NCI-H774 (cell line): ENCODE results near the gene EMILIN1.

Source experiments
- DNase-seq: peaks from one replicate; lab custom pipeline; 2025; lab: John Stamatoyannopoulos, UW

EMILIN1 gene

DNA sequence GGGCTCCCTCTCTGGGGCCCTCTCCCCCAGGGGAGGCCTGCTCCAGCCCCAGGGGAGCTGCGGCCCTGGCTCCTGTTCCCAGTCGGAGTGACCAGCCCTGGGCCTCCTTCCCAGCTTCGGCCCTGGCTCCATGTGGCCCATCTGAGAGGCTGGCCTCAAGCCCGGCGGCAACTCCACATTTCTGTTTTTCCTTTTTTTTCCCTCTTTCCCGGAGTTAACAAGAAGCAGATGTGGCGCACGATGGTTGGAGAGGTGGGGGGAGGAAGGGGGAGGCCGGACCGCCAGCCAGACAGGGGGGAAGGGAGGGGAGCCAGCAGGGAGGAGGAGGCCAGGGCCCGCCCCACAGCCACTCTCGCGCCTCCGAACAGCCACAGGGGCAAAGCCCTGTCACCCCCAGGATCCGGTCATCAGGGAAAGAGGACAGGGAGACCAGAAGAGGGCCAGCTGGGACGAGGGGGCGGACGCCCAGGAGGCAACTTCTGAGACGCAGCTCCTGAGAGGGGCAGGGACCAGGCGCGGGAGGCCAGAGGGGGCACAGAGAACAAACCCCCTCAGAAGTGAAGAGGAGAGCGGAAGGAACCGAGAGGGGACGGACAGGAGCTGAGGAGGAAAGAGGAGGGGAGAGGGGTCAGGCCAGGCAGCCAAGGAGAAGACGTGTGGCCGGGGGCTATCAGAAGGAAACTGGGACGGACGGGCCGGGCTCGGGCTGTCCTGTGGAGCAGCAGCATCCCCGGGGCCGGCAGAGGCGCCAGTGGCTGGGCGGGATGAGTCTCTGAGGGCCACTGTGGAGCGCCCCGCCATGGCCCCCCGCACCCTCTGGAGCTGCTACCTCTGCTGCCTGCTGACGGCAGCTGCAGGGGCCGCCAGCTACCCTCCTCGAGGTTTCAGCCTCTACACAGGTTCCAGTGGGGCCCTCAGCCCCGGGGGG lies at the start of gene EMILIN1:
Gene EMILIN1 (plus strand): TSS at position 349 of the 928 bp plus-strand sequence. CDS start 451 bp downstream, at position 800.
- DNase-seq = no peak

DNA sequence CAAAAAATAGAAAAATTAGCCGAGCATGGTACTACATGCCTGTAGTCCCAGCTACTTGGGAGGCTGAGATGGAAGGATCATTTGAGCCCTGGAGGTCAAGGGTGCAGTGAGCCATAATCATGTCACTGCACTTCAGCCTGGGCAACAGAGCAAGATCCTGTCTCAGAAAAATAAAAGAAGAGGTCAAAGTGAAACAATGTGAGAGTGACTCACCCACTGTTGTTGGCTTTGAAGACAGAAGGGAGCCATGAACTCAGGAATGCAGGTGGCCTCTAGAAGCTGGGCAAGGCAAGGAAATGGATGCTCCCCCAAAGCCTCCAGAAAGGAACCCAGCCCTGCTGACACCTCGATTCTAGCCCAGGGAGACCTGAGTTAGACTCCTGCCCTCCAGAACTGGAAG lies 49.4 kb upstream of the EMILIN1 start:
- no peak for DNase-seq

DNA sequence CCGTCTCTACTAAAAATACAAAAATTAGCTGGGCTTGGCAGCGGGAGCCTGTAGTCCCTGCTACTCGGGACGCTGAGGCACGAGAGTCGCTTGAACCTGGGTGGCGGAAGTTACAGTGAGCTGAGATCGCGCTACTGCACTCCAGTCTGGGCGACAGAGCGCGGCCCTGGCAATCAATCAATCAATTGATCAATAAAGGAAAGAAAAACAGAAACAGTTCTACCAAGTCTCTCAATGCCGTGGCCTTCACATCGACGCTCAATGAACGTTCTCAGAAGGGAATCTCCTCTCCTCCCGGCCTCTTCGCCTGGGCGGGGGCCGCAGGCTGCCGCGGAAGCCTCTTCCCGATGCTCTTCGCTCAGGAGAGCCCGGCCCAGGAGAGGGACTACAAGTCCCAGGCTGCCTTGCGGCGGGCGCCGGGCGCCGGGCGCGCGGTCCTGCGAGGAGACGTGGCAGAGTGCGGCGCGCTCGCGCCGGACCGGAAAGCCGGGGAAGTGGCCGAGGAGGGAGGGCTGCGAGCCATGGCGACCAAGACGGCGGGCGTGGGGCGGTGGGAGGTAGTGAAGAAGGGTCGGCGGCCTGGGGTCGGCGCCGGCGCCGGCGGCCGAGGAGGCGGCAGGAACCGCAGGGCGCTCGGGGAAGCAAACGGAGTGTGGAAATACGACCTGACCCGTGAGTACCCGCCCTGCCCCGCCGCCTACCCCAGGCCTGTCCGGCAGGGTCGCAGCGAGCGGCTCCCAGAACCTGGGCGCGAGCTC lies 45.7 kb upstream of the EMILIN1 start, which contains the start of gene TMEM214:
Gene TMEM214 (plus strand): TSS at position 471 of the 758 bp plus-strand sequence. CDS start 51 bp downstream, at position 522.
- DNase-seq = peak; percentile 76

DNA sequence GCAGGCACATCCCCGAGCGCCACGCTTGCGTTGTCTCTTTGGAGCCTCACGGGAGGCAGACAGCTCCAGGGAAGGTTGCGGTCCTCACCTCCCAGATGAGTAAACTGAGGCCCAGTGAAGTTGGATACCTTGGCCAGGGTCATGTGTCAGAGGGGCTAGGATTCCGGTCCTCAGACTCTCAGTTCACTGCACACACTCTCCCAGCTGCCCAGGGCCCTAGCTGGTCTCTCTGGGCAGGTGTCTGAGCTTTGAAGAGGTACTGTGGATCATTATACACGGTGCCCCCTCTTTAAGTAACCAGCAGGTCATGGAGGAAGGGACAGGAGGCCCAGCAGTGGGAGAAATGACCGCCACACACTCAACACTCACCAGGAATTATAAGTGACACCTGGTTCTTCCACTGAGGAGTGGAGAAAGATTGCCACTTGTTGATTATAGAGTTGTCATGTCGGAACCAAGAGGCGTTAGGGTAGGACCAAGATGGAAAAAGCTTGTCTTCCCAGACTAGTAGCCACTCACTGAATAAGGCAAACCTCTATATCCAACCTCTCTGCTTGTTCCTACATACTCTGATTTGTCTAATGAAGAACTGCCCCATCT lies 45.1 kb upstream of the EMILIN1 start:
- no peak for DNase-seq

DNA sequence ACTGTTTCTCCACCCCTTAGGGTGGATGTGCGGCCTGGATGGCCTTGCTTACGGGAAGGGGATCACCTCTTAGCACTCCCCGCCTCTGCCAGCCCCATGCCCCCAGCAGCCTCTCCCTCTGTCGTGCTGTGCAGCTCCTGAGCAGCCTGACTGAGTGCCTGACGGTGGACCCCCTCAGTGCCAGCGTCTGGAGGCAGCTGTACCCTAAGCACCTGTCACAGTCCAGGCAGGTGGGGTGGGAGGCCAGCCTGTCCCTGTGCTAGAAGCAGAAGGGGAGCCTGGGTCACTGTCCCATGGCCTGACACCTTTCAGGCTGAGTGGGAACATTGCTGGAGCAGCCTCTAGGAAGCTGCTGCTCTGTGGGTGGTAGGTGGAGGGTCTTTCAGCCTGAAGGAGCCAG lies 40.4 kb upstream of the EMILIN1 start:
- no peak for DNase-seq

DNA sequence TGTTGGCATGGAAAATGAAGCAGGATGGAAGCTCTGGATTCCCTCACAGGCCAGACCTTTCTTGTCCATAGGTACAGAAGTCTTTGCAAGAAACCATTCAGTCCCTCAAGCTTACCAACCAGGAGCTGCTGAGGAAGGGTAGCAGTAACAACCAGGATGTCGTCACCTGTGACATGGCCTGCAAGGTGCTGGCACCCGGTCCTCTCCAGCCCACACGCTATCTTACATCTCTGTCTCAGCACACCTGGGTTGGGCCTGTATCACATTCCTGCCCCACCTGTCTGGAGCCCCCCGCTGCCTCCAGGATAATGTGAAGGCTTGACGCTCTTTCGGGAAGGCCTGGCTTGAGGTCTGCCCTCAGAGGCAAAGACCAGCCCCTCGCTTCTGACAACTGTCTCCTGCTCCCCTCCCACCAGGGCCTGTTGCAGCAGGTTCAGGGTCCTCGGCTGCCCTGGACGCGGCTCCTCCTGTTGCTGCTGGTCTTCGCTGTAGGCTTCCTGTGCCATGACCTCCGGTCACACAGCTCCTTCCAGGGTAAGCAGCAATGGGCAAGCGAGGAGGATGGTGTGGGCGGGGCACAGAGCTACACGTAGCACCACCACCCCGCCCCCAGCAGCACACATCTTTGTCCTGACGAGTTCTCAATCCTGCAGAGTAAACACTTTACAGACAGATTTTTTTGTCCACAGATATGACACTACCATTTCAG lies 39.6 kb upstream of the EMILIN1 start:
- DNase-seq = no peak

DNA sequence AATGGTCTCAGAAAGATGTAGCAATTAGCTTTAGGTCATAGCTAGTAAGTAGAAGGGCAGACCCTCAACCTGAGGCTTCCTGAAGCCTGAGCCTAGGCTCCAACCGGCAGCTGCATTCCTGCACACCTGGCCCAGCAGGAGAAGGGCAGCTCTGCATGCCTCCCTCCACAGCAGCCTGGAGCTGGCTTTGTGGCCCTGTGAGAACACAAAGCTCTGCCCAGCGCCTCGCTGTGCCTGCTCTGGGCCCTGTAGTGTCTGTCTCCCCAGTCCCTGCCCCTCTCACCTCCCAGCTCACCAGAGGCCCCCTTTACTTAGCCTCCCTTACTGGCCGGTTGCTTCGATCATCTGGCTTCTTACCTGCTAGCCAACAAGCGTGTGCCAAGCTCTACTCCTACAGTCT lies 39.0 kb upstream of the EMILIN1 start:
- no peak for DNase-seq

DNA sequence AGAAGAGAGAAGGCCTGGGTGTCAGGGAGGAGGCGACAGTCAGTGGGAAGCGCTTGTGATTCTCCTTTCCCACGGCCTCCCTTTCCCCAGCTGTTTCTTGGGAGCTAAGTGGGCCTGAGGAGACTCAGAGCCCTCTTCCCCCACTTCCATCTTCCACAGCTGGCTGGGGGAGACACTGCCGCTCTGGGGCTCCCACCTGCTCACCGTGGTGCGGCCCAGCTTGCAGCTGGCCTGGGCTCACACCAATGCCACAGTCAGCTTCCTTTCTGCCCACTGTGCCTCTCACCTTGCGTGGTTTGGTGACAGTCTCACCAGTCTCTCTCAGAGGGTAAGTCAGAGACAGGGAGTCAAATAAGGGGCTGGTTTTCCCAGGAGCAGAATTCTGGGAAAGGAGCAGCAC lies 38.5 kb upstream of the EMILIN1 start:
- no peak for DNase-seq

DNA sequence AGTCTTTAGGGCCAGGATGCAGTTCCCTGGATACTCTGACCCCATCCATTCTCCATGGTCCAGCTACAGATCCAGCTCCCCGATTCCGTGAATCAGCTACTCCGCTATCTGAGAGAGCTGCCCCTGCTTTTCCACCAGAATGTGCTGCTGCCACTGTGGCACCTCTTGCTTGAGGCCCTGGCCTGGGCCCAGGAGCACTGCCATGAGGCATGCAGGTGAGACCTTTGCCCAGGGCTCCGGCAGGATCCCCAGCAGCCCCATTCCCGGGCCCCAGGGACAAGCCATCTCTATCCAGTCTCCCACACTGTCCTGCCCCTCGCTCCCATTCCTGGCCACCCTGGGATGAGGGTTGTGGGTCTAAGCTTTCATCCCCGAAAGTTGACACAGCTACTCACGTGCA lies 38.1 kb upstream of the EMILIN1 start:
- no peak for DNase-seq

DNA sequence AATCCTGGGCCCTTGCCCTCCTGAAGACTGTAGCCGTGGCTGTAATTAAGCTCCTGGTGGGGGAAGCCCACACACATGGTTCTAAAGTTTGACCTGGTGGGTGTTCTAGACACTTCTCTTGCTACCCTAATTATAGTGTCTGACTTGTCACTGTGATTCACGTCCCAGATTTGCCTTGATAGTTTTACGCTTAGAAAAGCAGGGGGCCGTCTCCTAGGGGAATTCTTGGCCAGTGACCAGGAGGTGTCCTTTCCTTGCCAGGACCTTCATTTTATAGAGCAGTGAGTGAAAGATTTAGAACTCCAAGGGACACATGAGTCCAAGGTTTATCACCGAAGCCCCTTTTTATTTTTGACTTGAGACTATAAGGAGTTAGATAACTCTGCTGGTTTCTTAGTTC lies 36.7 kb upstream of the EMILIN1 start:
- no peak for DNase-seq

DNA sequence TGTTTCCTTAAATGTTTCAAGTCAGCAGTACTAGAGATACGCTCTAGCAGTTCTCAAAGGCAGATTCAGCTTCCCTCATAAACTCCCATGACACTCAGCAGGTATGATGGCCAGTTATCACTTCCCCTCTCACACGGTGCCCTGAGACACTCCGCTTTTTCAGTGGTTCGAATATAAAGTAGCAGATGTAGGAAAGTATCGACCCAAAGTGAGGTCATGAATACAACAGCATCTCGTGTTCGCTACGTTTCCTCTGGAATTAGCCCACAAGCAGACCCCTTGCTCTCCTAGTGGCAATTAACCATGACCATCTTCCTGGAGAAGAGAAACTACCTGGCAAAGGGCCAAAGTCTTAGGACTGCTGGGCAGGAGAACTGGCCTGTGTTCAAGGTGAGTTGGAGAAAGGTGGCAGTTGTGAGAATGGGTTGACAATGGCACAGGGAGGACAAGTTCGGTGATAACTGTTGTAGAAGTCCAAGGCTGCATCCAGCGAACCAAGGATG lies 36.2 kb upstream of the EMILIN1 start:
- DNase-seq = no peak

DNA sequence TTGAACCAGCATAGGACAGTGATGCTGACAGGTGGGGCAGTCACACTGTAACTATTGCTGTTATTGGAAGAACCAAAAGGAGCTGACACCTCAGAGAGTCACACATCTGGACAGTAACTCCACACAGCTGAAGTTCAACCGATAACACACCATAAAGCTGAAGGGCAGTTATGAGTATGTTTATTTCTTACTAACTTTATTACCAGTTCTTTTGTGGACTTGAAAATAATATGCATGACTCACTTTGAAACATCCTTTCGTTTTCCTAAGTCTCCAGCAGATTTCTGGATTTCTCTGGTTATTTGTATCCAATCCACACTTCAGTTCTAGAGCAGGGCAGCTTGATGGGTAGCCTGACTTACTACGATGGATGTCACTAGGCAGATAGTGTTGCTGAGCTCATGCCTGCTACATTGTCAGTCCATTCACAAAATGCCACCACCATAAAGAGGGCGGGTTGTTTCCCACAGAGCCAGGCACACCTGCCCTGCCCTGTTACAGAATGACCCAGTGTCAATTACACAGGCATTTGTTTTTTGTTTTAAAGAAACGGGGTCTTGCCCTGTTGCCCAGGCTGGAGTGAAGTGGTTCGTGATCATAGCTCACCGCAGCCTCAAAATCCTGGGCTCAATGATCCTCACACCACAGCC lies 35.3 kb upstream of the EMILIN1 start:
- no peak for DNase-seq

DNA sequence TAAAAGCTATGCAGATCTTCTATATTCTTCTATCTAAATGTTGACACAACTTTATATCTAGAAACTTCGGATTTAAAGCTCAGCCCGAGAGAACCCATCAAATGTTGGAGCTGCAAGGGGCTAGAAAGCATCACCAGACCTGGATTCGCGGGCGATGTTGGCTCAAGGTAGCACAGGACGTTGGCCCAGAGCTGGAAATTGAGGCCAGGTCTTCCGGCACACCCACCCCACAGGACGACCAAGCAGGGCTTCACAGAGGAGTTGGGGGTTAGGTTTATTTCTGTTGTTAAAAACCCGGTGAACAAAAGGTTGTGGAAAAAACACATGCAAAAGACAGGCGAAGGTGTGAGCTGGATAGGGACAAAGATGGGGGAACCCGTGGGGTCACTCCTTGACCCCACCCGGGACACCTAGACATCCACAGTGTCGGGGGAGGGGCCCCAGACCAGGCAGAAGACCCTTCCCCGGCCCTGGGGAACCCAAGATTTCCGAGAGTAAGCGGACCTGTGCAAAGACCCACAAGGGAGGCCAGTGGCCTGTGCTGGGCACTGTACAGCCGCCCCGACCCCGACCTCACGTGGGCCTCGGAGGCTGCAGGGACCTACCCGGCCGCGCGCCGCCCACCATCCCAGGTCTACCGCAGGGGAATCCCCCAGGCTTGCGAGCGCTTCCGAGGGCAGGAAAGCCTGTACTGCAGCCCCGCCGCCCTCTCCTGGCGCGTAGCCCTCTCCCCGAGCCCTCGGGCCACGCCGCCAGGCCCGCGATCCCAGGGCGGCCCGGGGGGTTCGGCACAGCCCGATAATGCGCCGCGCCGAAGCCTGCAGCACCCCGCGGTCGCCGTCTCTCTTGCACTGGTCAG lies 28.8 kb upstream of the EMILIN1 start:
- peak; percentile 21 for DNase-seq

DNA sequence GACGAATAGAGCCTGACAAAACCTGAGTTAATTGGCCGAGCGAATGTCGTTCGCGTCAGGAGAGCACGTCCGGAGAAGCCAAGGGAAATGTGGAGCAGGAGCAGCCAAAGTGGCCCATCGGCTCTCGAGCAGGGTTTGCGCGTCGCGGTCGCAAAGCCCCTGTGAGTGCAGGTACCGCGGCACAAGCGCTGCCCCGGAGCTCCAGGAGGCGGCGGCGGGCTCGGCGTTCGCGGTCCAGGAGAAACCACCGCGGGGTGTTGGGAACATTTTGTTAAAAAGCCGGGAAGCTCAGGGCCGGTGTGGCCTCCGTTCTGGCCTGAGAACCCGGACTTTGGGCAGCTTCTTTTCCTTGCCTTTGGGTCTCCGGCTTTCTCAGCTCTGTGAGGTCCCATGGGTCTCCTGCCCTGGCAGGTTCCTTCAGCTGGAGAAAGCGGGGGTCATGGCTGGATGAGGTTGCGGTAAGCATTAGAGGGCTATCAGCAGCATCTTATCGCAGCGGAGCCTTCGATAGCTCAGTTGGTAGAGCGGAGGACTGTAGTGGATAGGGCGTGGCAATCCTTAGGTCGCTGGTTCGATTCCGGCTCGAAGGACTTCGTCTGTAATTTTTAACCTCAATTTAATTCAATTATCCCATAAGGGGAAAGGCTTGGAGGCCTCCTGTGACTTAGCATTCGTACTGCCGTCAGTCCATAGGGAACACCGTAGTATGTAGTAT lies 28.0 kb upstream of the EMILIN1 start:
- peak; percentile 84 for DNase-seq

DNA sequence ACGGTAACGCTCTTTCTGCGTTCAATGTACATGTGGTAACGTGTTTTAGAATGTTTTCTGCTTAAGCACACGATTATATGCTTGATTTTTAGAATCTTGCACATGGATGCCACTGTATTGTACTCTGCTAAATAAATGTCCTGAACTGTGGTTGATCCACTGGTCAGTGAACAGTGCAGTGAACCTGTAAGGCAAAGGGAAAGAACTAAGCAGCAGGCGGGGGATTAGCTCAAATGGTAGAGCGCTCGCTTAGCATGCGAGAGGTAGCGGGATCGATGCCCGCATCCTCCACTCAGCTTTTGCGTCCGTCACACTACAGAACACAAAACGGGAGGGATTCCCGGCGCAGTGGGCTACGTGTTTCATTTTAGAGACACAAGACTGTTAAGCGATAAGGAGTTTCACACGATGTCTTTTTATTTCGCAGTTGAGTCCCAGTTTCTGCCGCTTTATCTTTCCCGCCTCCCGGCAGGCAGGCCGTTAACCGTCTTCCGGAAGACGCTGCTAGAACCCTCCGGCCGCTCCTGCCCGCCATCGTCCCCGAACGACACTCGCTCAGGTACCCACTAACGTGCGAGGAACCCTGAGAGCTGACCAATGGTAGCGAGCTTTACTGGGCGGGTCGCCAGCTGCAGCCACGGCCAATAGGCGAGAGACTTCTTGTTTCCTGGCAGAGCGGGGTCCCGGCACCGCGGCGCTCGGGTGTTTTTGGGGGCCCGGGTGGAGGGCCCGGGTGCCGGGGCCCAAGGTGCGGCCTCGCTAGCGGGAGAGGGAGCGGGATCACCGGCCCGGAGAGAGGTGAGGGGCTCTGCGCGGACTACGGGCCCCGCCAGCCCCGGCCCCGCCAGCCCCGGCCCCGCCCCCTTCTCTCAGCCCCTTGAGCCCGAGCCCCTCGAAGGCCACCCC lies 27.2 kb upstream of the EMILIN1 start, which contains the start of gene AGBL5:
Gene AGBL5 (plus strand): TSS at position 673 of the 906 bp plus-strand sequence. CDS start 1,291 bp downstream, outside the sequence.
- peak; percentile 91 for DNase-seq

DNA sequence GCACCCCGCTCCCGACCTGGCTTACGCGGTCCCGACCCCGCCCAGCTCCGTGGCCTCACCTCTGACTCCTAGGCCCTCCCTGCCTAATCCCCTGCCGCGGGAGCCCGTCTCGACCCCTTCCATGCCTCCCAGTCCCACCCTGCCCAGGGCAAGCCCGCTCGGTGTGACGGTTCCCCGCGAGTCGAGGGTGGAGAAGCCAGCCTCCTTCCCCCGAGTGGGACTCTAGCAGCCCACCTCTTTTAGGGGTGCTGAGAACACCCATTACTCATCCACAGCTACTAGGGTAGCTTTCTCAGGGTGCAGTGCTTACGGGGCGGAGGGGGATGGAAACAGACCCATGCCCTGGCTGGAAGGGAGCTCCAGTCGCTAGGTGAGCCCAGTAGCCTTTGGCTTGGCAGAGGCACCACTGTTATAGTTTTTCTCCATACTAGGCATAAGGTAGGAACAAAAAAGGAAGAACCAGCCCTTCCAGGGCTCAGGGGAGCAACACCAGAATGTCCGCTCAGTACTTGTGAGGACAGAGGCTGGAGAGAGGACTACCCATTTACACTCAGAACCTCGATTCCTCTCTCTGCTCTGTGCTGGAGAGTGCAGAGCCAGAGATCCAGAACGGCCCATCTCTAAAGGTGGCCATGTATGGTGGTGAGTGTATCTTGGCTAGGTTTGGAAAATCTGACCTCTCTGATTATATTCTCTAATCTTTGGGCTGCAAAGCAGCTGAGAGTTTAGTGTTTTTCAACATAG lies 26.3 kb upstream of the EMILIN1 start:
- DNase-seq = no peak

DNA sequence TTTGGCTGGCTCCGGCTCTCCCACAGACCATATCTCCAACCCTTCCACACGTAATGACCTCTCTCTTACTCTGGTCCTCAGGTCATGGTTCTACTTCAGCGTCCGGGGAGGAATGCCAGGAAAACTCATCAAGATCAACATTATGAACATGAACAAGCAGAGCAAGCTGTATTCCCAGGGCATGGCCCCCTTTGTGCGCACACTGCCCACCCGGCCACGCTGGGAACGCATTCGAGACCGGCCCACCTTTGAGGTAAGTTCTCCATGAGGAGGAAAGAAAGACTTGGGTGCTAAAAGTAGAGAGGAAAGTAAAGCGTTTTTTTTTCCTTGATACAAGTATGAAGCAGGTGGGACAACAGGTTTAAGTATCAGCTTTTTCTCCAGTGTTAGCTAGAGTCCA lies 25.1 kb upstream of the EMILIN1 start:
- DNase-seq = no peak

DNA sequence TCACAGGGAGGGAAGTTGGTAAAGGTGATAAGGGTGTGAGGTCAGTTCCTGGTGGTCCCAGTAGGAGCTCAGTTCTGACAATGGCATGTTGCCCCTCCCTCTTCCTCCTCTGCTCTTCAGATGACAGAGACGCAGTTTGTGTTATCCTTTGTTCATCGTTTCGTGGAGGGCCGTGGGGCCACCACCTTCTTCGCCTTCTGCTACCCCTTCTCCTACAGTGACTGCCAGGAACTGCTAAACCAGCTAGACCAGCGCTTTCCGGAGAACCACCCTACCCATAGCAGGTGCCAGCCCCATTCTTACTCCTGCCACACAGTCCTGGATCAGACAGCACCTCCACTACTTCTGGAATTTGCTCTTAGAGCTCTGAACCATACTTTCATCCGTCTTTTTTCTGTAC lies 24.6 kb upstream of the EMILIN1 start:
- DNase-seq = no peak
